OCI-M2 (cell line): Measurements from ENCODE around the gene ADGRF5.
"Not testable (repeated sequence)": the region's sequence is repeated elsewhere in the genome, so short reads cannot be mapped to it uniquely, and the experiment has no call there.

Source experiments
- DNase-seq: peaks from one replicate; lab custom pipeline; 2025; ENCODE audit not compliant: unreplicated experiment; lab: John Stamatoyannopoulos, UW

ADGRF5 gene

DNA sequence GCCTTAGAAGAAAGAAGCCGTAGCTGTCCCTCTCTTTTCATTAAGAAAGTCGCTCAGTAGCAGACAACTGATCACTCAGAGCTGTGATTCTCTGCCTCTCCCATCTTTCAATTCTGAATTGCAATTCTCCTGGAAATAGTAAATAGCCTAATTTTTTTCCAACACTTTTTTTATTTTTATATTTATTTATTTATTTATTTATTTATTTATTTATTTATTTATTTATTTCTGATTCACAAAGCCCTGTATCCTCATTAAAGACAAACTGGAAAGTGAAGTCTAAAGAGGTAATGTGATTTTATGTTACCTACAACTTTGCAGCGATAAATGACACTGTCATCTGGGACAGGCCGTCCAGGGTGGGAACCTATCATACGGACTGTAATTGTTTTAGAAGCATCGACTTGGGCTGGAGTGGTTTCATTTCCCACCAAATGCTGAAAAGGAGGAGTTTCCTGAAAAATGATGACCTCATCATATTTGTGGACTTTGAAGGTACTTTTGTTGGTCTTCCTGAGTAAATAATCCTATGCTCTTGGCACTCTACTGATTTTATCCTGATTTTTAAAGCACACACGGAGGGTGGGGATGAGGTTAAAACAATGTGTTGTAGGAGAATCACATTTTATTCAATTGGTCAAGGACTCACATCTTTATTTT is 87.4 kb downstream of the ADGRF5 start:
- DNase-seq: not testable (repeated sequence)

DNA sequence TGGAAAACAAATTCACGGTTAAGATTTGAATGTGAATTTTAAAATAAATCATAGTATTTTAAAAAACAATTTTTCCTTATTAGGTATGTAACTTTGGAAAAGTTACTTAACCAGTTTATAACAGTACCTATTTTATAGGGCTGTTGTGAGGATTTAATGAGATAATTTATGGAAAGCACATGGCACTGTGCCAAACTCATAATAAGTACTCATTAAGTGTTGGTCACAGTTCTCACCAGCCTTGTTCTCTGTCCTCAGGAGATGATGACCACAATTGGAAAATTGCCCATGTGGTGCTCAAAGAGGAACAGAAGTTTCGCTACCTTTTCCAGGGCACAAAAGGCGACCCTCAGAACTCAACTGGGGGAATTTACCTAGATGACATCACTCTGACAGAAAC is 88.9 kb downstream of the ADGRF5 start:
- DNase-seq: no peak

DNA sequence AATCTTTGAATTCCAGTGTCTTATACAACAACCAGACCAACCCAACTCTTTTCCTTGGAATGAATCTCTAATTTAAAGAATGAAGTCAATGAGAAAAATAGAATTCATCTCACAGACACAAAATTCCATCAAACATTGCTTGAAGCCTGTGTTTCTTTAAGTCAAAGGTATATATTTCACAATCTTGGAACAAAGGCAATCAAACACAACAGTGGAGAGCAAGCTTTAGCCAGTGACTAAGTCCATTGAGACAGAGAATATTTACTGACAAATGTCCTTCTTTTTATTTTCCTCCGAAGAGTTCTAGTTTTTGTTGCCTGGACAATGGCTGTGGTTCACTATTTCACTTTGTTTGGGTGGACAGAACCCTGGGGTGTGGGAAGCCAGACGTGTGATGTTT is 92.8 kb downstream of the ADGRF5 start:
- DNase-seq: no peak

DNA sequence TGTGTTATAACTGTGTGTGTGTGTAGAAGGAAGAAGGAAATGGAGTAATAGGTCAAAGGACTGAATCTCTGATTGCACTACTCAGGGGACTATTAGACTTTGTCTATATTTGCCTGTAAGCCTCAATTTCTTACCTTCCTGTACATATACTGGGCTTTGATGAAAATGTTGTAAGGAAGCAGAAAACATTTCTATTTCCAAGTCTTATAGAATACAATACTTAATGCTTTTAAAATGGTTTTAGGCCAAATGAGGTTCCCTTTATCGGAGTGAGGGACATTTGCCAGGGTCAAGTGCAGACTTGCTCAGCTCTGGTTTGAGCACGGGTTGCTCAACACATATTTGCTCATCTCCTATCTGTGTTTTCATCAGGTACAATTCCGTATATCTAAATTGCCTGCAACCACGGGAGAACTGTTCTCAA is 100.3 kb downstream of the ADGRF5 start:
- DNase-seq: no peak

DNA sequence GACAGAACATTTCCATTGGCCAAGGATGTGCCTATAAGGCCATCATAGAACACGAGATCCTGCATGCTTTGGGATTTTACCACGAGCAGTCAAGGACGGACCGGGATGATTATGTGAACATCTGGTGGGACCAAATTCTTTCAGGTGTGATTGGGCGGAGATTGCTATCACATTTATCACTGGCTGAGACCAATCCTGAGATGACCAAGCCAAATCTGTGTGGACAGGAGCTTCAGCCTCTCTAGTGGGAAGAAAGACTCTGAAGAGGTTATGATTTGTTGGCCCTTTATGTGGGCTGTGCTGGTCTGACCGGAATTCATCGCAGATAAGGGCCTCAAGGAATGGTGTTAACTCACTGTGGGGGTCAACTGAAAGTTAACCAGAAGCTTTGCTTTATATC is 102.2 kb downstream of the ADGRF5 start:
- DNase-seq: no peak

DNA sequence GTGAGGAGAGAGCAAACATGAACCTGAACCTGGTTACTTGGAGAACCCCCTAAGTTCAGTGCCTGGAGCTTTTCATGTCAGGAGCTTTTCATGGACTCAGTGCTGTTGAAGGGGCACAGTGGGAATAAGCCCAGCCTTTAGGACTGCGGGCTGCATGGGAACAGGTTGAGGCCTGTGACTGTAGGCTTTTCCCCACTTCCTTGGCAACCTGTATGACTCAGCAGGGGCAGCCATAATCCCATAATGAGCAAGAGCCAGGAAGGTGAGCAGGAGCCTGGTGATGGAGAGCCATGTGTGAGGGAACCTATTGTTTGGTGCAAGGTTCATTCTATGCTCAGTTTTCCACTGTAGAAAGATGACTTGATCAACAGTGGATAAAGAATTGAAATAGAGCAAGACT is 105.1 kb downstream of the ADGRF5 start:
- DNase-seq: no peak

DNA sequence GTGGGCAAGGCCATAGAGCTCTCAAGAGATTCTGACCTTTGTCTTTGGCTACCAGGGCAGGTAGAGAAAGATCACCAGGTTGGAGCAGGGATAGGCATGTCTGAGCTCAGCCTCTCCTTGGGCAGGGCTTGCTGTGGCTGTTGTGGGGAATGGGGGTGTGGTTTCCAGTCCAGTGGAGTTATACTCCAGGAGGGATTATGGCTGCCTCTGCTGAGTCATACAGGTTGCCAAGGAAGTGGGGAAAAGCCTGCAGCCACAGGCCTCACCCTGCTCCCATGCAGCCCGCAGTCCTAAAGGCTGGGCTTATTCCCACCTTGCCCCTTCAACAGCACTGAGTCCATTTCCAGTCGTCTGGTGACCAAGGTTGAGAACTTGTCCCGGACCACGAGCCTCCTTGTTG is 106.6 kb downstream of the ADGRF5 start:
- DNase-seq: no peak

DNA sequence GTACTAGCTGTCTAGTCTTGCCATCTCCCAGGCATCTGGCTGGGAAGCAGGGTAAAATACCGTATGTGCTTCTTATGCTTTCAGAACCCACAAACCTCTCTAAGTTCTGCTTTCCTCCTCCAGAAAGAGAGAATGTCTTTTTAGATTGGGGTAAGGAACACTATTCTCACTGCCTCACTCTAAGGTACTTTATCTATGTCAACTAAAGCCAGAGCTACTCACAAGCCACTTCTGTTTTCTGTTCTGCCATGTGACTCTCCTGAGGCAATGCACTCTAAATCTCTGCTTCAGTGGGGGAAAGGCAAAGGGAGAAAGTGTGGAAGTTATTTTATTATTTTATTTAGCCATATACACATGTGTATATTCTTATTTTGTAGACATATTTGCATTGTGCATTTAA is 112.9 kb downstream of the ADGRF5 start:
- DNase-seq: no peak
